Measurements from ENCODE around the gene PRR13. TPM values are rescaled to one million over a fixed set of nuclear protein-coding genes. Genes with fewer than 3 reads are reported as not detected.

PRR13 gene
- total and polyA plus RNA-seq, 2 of the 13 experiments (the other 11 are each of a cell fraction or from before 2014, with no cell fraction given), result 65.0 to 102 TPM

GRCh38 chr12:53441040-53441833 lies at the start of gene PRR13 (continued):
- TF ChIP-seq ZBTB46 (CRISPR knock-in tag; IDR thresholded peaks at IDR 0.05; ENCODE audit: borderline replicate concordance) (no peak), NCOA2 (CRISPR knock-in tag; IDR thresholded peaks at IDR 0.05) (0 out of 2 replicates have a peak, but pooled peaks have one; percentile 15), DR1 (CRISPR knock-in tag; IDR thresholded peaks at IDR 0.05) (peak; percentile 97), FOXK1 (CRISPR knock-in tag; IDR thresholded peaks at IDR 0.05; ENCODE audit: borderline replicate concordance, low read depth) (no peak), HMG20B (CRISPR knock-in tag; conservative IDR thresholded peaks at IDR 0.05) (peak; percentile 56; the same call in 1 of the 2 replicates), ARID2 (CRISPR knock-in tag; IDR thresholded peaks at IDR 0.05; ENCODE audit: borderline replicate concordance) (peak; percentile 9; the same call in 1 of the 2 replicates), HOXA9 (CRISPR knock-in tag; IDR thresholded peaks at IDR 0.05; ENCODE audit: borderline replicate concordance) (no peak), ZNF460 (CRISPR knock-in tag; IDR thresholded peaks at IDR 0.05; ENCODE audit: borderline replicate concordance) (no peak), REPIN1 (CRISPR knock-in tag; IDR thresholded peaks at IDR 0.05; ENCODE audit: borderline replicate concordance, low read depth) (no peak), ZNF280B (CRISPR knock-in tag; IDR thresholded peaks at IDR 0.05; ENCODE audit: borderline replicate concordance) (no peak), ZNF431 (CRISPR knock-in tag; IDR thresholded peaks at IDR 0.05; ENCODE audit: borderline replicate concordance, low read depth) (0 out of 2 replicates have a peak, but pooled peaks have one; percentile 40), HOXA5 (CRISPR knock-in tag; IDR thresholded peaks at IDR 0.05) (peak; percentile 91), GATA4 (IDR thresholded peaks at IDR 0.05; ENCODE audit: borderline replicate concordance, low read depth) (peak; percentile 60; the same call in 1 of the 2 replicates), ZNF160 (CRISPR knock-in tag; IDR thresholded peaks at IDR 0.05) (no peak), ZNF503 (CRISPR knock-in tag; IDR thresholded peaks at IDR 0.05) (no peak), MZF1 (CRISPR knock-in tag; IDR thresholded peaks at IDR 0.05; ENCODE audit: borderline replicate concordance) (no peak), ZNF496 (CRISPR knock-in tag; IDR thresholded peaks at IDR 0.05; ENCODE audit: insufficient replicate concordance) (no peak), BHLHE40 (IDR thresholded peaks at IDR 0.05; ENCODE audit: low read length) (no peak), HNF4A (CRISPR knock-in tag; IDR thresholded peaks at IDR 0.05) (peak; percentile 78), ZSCAN21 (CRISPR knock-in tag; IDR thresholded peaks at IDR 0.05; ENCODE audit: borderline replicate concordance) (no peak), ZBTB3 (CRISPR knock-in tag; IDR thresholded peaks at IDR 0.05; ENCODE audit: borderline replicate concordance, low read depth) (no peak)

Data from HepG2 (cell line).